IMR-90 (cell line): ENCODE measurements around the gene SLC12A6. TPM values are rescaled to one million over a fixed set of nuclear protein-coding genes. Genes with fewer than 3 reads are reported as not detected.
"Not testable (repeated sequence)": the region's sequence is repeated elsewhere in the genome, so short reads cannot be mapped to it uniquely, and the experiment has no call there.

Experiments
- ATAC-seq: fragments of 200-7000 bp; cut with Tn5 transposase; 2 replicates; pipeline ENCODE4 v1.9.1; 2020; ENCODE audit warnings: low read depth, mild to moderate bottlenecking, moderate library complexity
- BruUV-seq: library from RNA; stranded (reverse); fragments of 400-500 nt; replicated peaks from 2 replicates; lab custom pipeline; 2021; lab: Mats Ljungman, UMichigan
- CTCF ChIA-PET: fragments of 300-600 bp; formaldehyde crosslinking; extraction: SDS; loops from one replicate; lab custom pipeline; 2021; ENCODE audit warnings: antibody characterized with exemption; lab: Yijun Ruan, JAX
- POLR2A ChIA-PET: fragments of 300-600 bp; sonication (Branson Sonifier 250); formaldehyde crosslinking; loops from one replicate; lab custom pipeline; 2022; ENCODE audit warnings: antibody characterized with exemption; ENCODE audit not compliant: unreplicated experiment; lab: Charles Lee
- DNase-seq: peaks from one replicate; pipeline ENCODE4 v3.0.0; 2013
- H2AFZ ChIP-seq: replicated peaks from 2 replicates; pipeline ENCODE3; 2013; ENCODE audit warnings: low read length, mild to moderate bottlenecking; ENCODE audit not compliant: poor library complexity
- H2AK5ac ChIP-seq: 2 replicates; pipeline ENCODE4 v1.6.1; 2013; ENCODE audit warnings: low read depth, low read length, inconsistent platforms
- H2AK9ac ChIP-seq: replicated peaks from 2 replicates; pipeline ENCODE3; 2013; ENCODE audit warnings: mild to moderate bottlenecking, low read depth, low read length, moderate library complexity; ENCODE audit not compliant: poor library complexity
- H2BK120ac ChIP-seq: 2 replicates; pipeline ENCODE4 v1.6.1; 2013; ENCODE audit warnings: low read depth, low read length, inconsistent platforms
- H2BK15ac ChIP-seq: 3 replicates; pipeline ENCODE4 v1.6.1; 2013; ENCODE audit warnings: low read depth, low read length, inconsistent platforms
- H2BK20ac ChIP-seq: 2 replicates; pipeline ENCODE4 v1.6.1; 2013; ENCODE audit warnings: low read depth, mild to moderate bottlenecking, inconsistent platforms, low read length, moderate library complexity
- H2BK5ac ChIP-seq: 2 replicates; pipeline ENCODE4 v1.6.1; 2013; ENCODE audit warnings: mild to moderate bottlenecking, low read depth, low read length, inconsistent platforms; ENCODE audit not compliant: poor library complexity, severe bottlenecking
- H3K14ac ChIP-seq: replicated peaks from 2 replicates; pipeline ENCODE4 v1.6.1; 2013; ENCODE audit warnings: low read depth, low read length, inconsistent platforms
- H3K18ac ChIP-seq: 2 replicates; pipeline ENCODE4 v1.6.1; 2013; ENCODE audit warnings: low read depth, low read length, control low read depth
- H3K23ac ChIP-seq: 2 replicates; pipeline ENCODE4 v1.6.1; 2013; ENCODE audit warnings: low read depth, low read length, inconsistent platforms
- H3K27ac ChIP-seq: 2 replicates; pipeline ENCODE4 v1.5.1; 2013; ENCODE audit warnings: mild to moderate bottlenecking, control low read depth, low read length; ENCODE audit not compliant: insufficient read depth
- H3K27me3 ChIP-seq: 2 replicates; pipeline ENCODE4 v1.6.1; 2013; ENCODE audit warnings: low read length; ENCODE audit not compliant: control insufficient read depth, insufficient read depth
- H3K36me3 ChIP-seq: 2 replicates; pipeline ENCODE4 v1.6.1; 2013; ENCODE audit warnings: low read length, mixed read lengths; ENCODE audit not compliant: control insufficient read depth, insufficient read depth
- H3K4ac ChIP-seq: 2 replicates; pipeline ENCODE4 v1.6.1; 2013; ENCODE audit warnings: low read depth, low read length, inconsistent platforms
- H3K4me1 ChIP-seq: 2 replicates; pipeline ENCODE4 v1.6.1; 2013; ENCODE audit warnings: low read length, mixed read lengths; ENCODE audit not compliant: control insufficient read depth, insufficient read depth
- H3K4me2 ChIP-seq: 2 replicates; pipeline ENCODE4 v1.6.1; 2013; ENCODE audit warnings: low read depth, mild to moderate bottlenecking, control low read depth, low read length, moderate library complexity
- H3K4me3 ChIP-seq: 2 replicates; pipeline ENCODE4 v1.5.1; 2013; ENCODE audit warnings: low read depth, mild to moderate bottlenecking, control low read depth, low read length, moderate library complexity; ENCODE audit not compliant: insufficient read depth
- H3K56ac ChIP-seq: 2 replicates; pipeline ENCODE4 v1.6.1; 2013; ENCODE audit warnings: low read length, inconsistent platforms; ENCODE audit not compliant: insufficient read depth; ENCODE audit errors: extremely low read depth
- H3K79me1 ChIP-seq, 2 experiments: 2 replicates each; pipeline ENCODE4 v1.6.1; 2013; ENCODE audit warnings: low read length in 2 of 2, inconsistent platforms in 1 of 2, low read depth in 1 of 2
- H3K9ac ChIP-seq: 2 replicates; pipeline ENCODE4 v1.6.1; 2013; ENCODE audit warnings: low read depth, low read length, control low read depth
- H3K9me1 ChIP-seq: 2 replicates; pipeline ENCODE4 v1.6.1; 2013; ENCODE audit warnings: low read length, inconsistent platforms; ENCODE audit not compliant: insufficient read depth
- H3K9me3 ChIP-seq: 2 replicates; pipeline ENCODE4 v1.6.1; 2013; ENCODE audit warnings: low read length; ENCODE audit not compliant: control insufficient read depth, insufficient read depth
- H4K20me1 ChIP-seq: 2 replicates; pipeline ENCODE4 v1.6.1; 2013; ENCODE audit warnings: low read length, inconsistent platforms; ENCODE audit not compliant: insufficient read depth
- H4K5ac ChIP-seq: 2 replicates; pipeline ENCODE4 v1.6.1; 2013; ENCODE audit warnings: mild to moderate bottlenecking, low read depth, low read length, control low read depth
- H4K8ac ChIP-seq, 2 experiments: 2 replicates each; pipeline ENCODE4 v1.6.1; 2013; ENCODE audit warnings: low read depth in 2 of 2, low read length in 2 of 2, control low read depth in 1 of 2, inconsistent platforms in 1 of 2
- H4K91ac ChIP-seq: 2 replicates; pipeline ENCODE4 v1.6.1; 2013; ENCODE audit warnings: low read depth, low read length, inconsistent platforms; ENCODE audit not compliant: insufficient read depth
- WGBS, 2 experiments: methylation state at CpG; one replicate each; pipeline versions ENCODE4 v1.1.5 to v1.1.7; 2013; ENCODE audit warnings: missing lambda C conversion rate in 2 of 2; ENCODE audit not compliant: insufficient read length in 1 of 2; ENCODE audit errors: extremely low coverage in 2 of 2; 5-methylcytosine and 5-hydroxymethylcytosine counted together
- dilution Hi-C: fragments of 300-500 bp; cut with HindIII; formaldehyde crosslinking; loops from one replicate; pipeline ENCODE4 v1.14.3; 2018; ENCODE audit warnings: low sequenced_read_pairs; ENCODE audit not compliant: unreplicated experiment
- in situ Hi-C: fragments of 300-500 bp; cut with MboI; formaldehyde crosslinking; loops from 3 replicates; pipeline ENCODE4 v1.14.3; 2019; ENCODE audit warnings: low sequenced_read_pairs, inconsistent platforms, mixed read lengths
- intact Hi-C: fragments of 100-400 bp; cut with micrococcal nuclease; formaldehyde crosslinking; loops from 2 replicates; pipeline ENCODE4 v1.10.0; 2022
- polyA plus RNA-seq, 3 experiments: library from polyadenylated mRNA; depleted of rRNA; stranded (reverse); fragments of >200 nt; gene quantifications; 2 replicates each; pipeline ENCODE4 v1.2.3, GENCODE V29; 2012; ENCODE audit warnings: low replicate concordance in 1 of 3
- total RNA-seq: library from RNA; depleted of rRNA; stranded (reverse); fragments of >200 nt; gene quantifications from 2 replicates; pipeline ENCODE4 v1.2.3, GENCODE V29; 2012

The SLC12A6 gene
- total and polyA plus RNA-seq, 2 of the 4 experiments (the other 2 are of a cell fraction): 7.7 to 10.2 TPM

GRCh38 chr15:34381829-34382521 is 44.4 kb upstream of the SLC12A6 start:
- H3K4me3 ChIP-seq, POLR2A ChIA-PET: not testable (repeated sequence)

DNA sequence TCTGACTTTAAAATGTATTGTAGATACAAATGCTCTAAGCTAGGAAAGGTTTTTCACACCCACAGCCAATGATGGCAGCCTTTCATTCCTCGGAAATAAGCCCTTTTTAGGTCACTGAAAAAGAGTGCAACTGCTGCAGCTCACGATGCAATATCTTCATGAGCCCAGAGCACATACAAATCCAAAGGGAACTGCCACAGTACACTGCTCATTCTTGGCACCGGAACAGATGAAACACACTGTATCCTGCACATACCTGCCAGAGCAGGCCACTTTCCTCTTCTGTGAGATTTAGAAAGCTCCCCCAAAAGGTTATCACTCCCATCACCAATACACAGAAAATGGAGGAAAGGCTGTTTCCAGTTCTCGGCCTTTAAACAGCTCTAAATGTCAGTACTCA is 42.9 kb upstream of the SLC12A6 start:
- in situ Hi-C loops, H3K27ac ChIP-seq, H2BK15ac ChIP-seq, H2AK9ac ChIP-seq, H2AFZ ChIP-seq, H4K20me1 ChIP-seq, H2BK120ac ChIP-seq, H3K36me3 ChIP-seq, H3K18ac ChIP-seq, H3K9me1 ChIP-seq, dilution Hi-C loops, DNase-seq, H3K4ac ChIP-seq, H3K4me3 ChIP-seq, H4K8ac ChIP-seq, H3K4me1 ChIP-seq, H3K56ac ChIP-seq, intact Hi-C loops, H3K4me2 ChIP-seq, H3K23ac ChIP-seq, H2BK20ac ChIP-seq, H3K9ac ChIP-seq, H4K91ac ChIP-seq, ATAC-seq, H2AK5ac ChIP-seq, H3K14ac ChIP-seq, H2BK5ac ChIP-seq, BruUV-seq, H3K79me1 ChIP-seq, POLR2A ChIA-PET, CTCF ChIA-PET, H3K27me3 ChIP-seq, H4K5ac ChIP-seq, H3K9me3 ChIP-seq: not testable (repeated sequence)
- WGBS, 2 experiments: 100% methylated on average over 1 of the region's 4 CpGs; no CpG with 5 or more reads in 1 of the 2 experiments

More at GRCh38 chr15:34381829-34382521, 44.4 kb upstream of the SLC12A6 start:
- H2BK5ac ChIP-seq, H3K4me2 ChIP-seq, dilution Hi-C loops, H3K56ac ChIP-seq, H4K5ac ChIP-seq, in situ Hi-C loops, H3K4ac ChIP-seq, intact Hi-C loops, BruUV-seq, H2BK120ac ChIP-seq, CTCF ChIA-PET, H3K27ac ChIP-seq, H3K14ac ChIP-seq, H3K79me1 ChIP-seq, H3K23ac ChIP-seq, H4K8ac ChIP-seq, DNase-seq, H4K91ac ChIP-seq, H2BK20ac ChIP-seq, H3K9ac ChIP-seq, H3K18ac ChIP-seq, H3K4me1 ChIP-seq, H3K9me3 ChIP-seq, H2BK15ac ChIP-seq, H3K27me3 ChIP-seq, H3K36me3 ChIP-seq, H2AK9ac ChIP-seq, H2AFZ ChIP-seq, H3K9me1 ChIP-seq, ATAC-seq, H4K20me1 ChIP-seq, H2AK5ac ChIP-seq: not testable (repeated sequence)
- no CpG with 5 or more reads among the region's 19 CpGs for WGBS, 2 experiments
